Activated CD4-positive, alpha-beta T cell treated with anti-CD3 and anti-CD28 coated beads for 24 hours (primary cell): ENCODE data around the gene IAH1.
"Not testable (repeated sequence)": the region's sequence is repeated elsewhere in the genome, so short reads cannot be mapped to it uniquely, and the experiment has no call there.

Source experiments
- DNase-seq, 2 donors: peaks; one replicate each; pipeline ENCODE4 v3.0.0-alpha.2; 2020; ENCODE audit warnings: low read depth in 2 of 2

IAH1 gene

GRCh38 chr2:9473308-9473984 is 905 bp upstream of the IAH1 start:
- DNase-seq = no peak

DNA sequence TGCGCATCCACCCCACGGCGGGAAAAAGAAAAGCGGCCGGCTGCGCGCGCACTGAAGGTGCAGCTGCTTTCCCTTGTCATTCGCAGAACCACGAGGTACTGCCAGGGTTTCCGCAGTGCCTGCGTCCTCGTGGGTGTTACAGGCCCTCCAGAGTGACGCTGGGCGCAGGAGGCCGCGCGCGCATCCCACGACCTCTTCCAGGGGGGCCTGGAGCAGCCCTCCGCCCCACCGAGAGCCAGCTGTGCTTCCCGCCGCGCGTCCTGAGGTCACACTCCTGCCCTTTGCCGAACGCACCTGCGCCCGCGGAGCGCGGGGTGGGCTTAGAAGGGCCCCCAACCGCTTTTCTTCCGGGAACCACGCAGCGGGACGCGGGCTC is 378 bp upstream of the IAH1 start:
- peak; percentile 25 to 43 for DNase-seq

DNA sequence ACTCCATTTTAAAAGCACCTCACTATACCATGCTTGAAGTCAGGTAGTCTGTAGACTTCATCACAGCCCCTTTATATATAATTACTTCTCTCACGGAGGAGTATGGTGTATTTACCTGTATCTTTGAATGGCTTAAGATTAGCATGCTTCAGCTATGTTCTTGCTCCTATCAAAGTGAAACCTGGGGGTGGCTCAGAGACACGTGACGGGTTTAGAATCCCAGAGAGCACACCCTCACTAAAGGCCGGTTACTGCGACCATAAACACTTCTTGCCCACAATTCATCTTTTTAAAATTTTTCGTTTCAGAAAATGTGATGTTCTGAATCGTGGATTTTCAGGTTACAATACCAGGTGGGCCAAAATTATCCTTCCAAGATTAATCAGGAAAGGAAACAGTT is 3.6 kb downstream of the IAH1 start:
- no peak for DNase-seq

DNA sequence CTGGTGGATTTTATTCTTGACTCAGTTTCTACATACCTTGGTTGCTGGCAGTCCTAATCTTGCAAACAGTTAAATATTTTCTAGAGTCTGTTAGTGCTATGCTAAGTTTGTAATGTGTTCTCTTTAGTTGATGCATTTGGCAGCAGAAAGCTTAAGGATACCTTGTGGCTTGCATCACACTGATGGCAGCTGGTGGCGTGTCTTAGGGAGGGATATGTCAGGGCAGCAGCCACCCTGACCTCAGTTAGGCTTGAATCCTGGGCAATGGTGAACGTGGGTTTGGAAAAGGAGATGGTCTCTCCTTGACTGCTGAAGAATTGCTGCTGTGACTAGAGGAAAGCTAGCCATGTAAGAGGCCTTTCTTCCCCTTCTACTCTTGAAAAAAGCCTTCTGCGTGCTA is 4.2 kb downstream of the IAH1 start:
- DNase-seq = no peak

GRCh38 chr2:9480157-9480556 is 5.8 kb downstream of the IAH1 start:
- no peak for DNase-seq

- no peak for DNase-seq
These were observed 8.8 kb downstream of the IAH1 start for GRCh38 chr2:9483107-9483506.

DNA sequence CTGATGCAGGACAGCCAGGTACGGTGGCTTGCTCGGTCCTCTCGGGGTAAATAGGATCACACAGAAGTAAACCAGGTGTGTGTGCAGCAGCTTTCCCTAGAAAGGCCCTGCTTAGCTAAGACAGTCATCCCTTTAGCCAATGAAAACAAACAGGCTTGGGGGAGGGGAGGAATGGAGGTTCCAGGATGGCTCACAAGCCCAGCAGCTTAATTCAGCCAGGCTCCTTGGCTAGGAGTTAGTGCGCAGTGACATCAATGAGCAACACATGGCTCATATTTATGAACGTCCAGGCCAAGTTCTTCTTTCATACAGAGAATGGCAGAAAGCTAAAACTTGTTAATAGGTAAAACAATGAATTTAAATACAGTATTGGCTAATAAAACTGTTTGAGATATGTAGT is 10.2 kb downstream of the IAH1 start:
- no peak for DNase-seq

DNA sequence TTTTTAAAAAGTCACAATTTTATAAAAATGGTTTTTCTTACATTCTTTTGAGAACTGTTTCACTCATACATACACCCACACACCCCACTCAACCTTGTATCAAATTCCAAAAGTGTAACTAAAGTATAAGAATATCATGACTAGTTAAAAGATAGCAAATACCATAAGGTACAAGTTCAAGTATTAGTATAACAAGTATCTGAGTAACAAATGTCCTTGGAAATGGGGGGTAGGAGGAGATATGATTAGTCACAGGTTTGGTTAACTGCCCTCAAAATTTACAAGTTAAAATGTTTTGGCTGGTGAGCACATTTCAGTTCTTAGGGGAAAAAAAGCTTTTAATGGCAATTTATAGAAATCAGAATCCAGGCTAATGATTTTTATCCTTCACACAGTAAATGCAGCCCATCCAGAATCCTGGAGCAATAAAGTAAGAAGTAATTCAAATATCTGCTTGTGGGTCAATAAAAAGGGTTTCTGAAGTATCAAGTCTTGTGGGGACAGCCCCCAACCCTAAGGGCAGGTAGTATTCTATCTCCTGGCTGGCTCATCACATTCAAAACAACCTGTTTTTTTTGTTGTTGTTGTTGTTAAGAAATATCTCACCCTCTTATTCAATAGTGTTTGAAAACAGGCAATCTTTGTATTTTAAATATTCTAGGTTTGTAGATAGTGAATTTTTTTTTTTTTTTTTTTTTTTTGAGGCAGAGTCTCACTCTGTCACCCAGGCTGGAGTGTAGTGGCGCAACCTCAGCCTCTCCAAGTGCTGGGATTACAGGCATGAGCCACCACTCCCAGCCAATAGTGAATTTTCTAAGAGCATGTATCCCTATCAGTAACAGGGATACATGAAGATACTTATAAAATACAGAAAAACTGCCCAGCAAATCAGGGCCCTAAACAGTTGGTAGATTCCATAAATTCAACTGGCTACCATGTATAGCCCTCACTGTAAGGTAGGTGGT is 14.5 kb downstream of the IAH1 start:
- DNase-seq = no peak

DNA sequence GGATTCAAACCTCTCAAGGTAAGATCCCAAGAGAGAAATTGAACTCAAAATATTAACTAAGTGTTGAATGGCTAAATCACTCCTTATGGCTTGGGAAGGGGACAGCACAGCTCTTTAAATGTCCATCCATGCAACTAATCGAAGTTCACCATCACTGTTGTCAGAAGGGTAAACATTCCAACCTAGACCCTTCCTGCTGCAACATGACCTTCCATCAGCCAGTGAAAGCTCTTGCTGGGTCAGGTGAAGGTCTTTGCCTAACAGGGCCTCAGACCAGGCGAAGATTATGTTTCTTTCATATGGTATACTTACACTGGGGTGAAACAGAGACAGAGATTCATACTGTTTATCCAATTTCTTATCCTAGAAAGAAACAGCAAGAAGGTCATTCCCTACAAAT is 16.4 kb downstream of the IAH1 start:
- DNase-seq = no peak

DNA sequence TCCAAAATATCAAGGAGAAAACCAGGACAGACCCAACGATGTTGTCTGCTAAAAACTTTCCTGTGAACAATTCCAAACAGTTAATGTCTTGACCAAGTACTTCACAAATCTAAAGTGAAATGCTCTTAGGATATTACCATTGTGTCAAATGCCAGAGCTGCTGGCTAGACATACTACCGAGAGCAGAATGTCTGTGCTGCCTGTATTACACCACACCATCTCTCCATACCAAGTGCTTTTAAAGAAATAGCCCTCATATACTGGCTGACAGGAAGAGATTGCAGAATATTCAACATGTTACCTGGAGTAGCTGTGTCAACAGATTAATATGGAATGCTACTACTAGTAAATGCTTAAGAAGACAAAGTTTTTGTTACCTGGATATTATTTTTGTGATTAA is 18.6 kb downstream of the IAH1 start:
- DNase-seq = no peak

DNA sequence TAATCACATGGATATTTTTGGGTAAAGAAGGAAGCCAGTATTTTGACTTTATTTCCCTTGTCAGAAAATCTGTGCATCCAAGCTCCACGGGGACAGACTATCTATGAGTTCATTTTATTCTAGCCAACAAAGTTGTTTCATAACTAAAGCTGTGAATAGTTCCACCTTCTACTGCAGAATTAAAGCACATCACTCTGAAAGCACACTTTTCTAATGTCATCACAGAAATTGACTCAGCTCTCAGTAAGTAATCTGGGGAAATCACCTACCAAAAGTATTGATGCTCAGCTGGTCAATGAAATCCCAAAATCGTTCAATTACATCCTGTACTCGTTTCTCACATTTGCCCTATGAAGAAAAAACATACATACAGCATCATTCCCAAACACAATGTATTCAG is 19.1 kb downstream of the IAH1 start:
- DNase-seq = no peak

GRCh38 chr2:9494081-9494480 is 19.7 kb downstream of the IAH1 start:
- no peak for DNase-seq

GRCh38 chr2:9497017-9497416 is 22.7 kb downstream of the IAH1 start:
- no peak for DNase-seq

DNA sequence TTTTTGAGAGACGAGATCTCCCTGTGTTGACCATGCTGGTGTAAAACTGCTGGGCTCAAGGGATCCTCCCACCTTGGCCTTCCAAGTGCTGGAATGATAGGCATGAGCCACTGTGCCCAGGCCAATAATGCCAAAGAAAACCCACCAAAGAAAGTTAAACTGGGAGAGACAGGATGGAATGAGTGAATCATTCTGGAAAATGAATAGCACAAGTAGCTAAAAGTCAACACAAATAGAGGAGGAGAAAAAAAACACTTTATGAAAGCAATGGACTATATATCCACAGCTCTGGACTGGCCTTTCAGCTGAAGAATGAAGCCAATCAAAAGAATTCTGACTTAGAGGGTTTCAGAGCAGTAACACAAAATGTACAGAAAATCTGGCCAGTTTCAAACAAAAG is 23.9 kb downstream of the IAH1 start:
- no peak for DNase-seq

DNA sequence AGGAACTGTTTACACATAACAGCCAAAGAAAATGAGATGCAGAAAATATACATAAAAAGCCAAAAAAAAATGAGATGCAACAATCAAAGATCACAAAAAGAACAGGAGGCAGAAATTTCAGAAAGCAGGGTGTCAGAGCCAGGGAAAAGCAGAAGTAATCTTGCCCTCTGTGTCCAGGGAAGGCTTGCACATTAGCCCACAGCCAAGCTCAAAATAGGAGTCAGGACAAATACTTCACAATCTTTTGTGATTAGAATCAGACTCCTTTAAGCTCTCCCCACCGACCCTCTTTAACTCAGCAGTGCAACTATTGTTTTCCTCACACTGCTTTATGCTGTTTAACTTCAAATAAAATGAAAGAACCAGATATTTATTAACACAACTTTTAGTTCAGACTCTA is 34.6 kb downstream of the IAH1 start:
- no peak for DNase-seq

GRCh38 chr2:9513946-9514345 is 39.6 kb downstream of the IAH1 start:
- not testable (repeated sequence) for DNase-seq

- no peak for DNase-seq
These were observed 42.9 kb downstream of the IAH1 start for GRCh38 chr2:9517118-9517782.

- no peak for DNase-seq
These were observed 43.8 kb downstream of the IAH1 start for GRCh38 chr2:9518163-9518562.

DNA sequence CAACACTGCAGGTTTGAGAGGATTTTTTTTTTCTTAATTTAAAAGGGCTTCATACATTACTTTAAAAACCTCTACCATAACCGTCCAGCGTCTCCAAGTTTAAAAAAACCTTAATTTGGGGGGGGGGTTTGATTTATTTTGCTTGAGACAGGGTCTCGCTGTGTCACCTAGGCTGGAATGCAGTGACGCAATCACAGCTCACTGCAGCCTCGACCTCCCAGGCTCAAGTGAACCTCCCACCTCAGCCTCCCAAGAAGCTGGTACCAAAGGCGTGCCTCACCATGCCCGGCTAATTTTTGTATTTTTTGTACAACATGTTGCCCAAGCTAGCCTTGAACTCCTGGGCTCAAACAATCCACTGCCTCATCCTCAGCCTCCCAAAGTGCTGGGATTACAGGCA is 44.4 kb downstream of the IAH1 start:
- no peak for DNase-seq

DNA sequence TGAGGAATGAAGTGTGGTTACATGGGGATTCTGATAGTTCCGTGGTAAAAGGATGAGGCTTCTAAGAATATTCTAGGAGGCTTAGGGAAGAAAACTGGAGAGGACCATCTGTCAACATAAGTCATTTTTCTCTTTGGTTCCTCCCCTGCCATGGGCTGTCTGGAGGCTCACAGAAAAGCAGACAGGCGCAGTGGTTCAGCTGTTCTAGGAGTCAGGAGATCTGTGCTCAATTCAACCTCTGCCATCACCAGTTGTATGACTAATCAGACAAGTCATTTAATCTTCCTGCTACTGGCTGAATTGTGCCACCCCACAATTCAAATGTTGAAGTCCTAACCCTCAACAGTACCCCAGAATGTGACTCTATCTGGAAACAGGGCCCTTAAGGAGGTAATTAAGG is 44.9 kb downstream of the IAH1 start:
- DNase-seq = no peak

DNA sequence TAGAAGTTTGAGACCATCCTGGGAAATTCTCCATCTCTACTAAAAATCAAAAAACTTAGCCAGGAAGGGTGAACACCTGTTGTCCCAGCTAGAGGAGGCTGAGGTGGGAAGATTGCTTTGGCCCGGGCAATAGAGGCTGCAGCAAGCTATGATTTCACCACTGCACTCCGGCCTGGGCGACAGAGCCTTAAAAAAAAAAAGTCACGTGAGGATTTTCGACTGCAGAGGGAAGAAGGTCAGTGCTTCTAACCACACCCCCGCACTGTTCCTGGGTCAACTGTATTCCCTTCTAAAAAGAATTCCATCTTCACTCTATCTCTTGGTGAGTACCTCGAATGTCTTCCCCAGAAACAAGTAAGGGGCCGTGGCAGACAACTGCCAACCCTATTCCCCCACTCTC is 49.9 kb downstream of the IAH1 start:
- no peak for DNase-seq

DNA sequence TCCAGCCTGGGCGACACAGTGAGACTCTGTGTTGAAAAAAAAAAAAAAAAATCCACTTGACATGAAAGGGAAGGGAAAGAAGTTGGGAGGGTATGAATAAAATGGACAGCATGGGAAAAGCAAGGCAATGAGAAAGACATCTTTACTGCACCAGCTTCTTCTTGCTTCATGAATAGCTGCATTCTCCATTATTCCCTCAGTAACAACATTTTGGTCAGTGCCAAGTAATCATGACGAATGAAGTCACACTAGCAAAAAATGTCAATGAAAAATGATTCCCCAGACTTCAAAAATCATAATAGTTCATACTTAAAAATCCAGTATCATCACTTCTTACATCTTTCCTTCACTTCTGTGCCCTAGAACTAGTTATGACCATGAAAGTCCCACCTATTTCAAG is 50.9 kb downstream of the IAH1 start:
- DNase-seq = no peak
